NCI-H526 (cell line): ENCODE measurements around the gene SLBP.

ENCODE experiments used
- DNase-seq, 2 experiments: peaks; one replicate each; lab custom pipeline; 2025; lab: John Stamatoyannopoulos, UW

The SLBP gene

DNA sequence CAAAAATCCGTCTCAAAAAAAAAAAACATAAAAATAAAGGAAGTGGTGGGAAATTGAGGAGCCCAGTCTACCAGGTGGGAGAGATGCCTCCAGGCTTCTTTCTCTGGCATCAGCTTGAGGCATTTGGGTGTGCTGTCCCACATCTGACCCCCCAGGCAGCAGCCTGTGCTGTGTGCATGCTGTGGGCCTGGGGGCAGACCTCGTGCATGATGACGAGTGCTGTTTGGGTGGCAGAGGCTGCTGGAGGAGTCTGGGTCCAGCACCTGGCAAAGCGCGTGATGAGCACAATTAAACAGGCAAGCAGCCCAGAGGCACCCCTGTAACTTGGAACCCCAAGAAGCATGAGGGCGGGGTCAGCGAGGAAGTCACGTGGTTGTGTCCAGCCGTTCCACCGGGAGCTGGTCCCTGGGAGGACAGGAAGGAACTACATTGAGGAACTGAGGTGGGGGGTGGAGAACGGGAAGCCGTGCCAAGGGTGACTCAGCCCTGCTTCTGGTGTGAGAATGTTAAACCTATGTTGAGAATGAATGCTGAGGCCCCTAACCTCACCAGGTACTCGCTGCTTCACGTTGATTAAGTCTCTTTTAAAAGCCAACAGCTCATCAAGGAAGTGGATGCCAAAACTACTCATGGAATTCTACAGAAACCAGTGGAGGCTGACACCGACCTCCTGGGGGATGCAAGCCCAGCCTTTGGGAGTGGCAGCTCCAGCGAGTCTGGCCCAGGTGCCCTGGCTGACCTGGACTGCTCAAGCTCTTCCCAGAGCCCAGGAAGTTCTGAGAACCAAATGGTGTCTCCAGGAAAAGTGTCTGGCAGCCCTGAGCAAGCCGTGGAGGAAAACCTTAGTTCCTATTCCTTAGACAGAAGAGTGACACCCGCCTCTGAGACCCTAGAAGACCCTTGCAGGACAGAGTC, 15.3 kb upstream of the SLBP start:
- no peak for DNase-seq

DNA sequence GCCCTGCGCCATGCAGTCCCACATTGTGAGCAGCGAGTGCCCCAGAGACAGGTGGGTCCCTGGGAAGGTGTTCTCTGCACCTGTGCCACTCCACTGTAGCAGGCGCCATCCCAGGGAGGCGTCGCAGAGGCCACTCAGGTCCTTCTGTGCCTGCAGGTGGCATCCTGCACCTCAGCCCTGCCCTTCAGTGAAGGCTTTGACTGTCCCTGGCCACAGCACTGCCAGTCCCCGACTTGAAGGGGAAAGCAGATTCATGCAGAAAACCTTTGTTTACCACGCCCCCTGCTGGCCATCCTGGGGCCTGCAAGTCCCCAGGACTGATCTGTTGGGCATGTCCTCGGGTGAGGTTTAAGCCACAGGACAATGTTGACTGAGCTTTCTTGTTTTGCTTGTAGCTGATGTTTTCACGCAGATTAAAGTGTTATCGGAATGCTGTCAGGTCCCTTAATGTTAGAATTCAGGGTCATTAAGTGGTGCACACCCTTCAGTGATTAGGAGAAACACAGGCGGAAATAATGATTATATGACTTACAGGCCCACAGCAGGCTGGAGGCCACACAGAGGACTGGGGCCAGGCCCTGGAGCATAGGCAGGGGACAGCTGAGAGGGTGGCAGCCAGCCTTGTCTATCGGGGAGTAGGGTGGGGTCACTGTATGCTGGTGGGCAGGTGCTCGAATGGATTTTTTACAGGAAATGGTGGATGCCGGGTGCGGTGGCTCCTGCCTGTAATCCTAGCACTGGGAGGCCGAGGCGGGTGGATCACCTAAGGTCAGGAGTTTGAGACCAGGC, 14.2 kb upstream of the SLBP start:
- peak; percentile 76 to 89 for DNase-seq

DNA sequence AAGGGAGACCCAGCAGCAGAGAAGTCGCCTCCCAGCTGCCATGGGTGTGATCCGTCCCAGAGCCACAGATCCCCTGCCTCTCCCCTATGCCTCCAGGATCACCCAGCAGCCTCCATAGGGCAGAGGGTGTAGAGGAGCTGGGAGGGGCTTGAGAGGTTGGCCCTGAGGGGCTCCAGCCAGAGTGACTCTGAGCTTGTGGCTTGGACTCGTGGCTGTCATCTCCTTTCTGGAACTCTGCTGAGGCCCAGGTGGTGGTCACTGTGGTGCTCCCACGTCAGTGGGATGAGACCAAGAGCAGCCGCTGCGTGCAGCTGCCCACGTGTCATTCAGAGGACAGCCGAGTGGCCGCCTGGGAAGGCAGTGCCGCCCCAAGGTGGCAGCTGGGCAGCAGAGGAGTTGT, 13.4 kb upstream of the SLBP start:
- no peak for DNase-seq

DNA sequence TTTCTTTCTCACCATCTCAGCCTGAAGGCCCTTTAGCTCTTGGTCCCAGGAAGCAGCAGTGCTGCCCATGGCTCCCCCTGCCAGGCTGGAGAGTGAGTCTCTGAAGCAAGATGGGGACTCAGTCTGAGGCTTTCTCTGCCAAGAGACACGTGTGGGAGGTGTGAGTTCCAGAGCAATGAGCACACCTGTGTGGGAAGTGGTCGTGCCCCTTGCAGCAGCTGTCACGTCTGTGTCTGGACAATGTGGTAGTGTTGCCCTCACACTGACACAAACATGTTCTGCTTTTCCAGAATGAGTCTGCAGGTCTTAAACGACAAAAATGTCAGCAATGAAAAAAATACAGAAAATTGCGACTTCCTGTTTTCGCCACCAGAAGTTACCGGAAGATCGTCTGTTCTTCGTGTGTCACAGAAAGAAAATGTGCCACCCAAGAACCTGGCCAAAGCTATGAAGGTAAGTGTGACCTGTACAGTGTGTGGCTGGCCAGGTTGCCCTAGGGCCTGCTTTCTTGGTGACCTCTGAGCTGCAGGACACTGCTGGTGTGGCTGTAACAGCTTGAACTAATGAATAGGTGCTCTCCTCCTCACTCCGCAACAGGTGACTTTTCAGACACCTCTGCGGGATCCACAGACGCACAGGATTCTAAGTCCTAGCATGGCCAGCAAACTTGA, 11.1 kb upstream of the SLBP start:
- no peak for DNase-seq

DNA sequence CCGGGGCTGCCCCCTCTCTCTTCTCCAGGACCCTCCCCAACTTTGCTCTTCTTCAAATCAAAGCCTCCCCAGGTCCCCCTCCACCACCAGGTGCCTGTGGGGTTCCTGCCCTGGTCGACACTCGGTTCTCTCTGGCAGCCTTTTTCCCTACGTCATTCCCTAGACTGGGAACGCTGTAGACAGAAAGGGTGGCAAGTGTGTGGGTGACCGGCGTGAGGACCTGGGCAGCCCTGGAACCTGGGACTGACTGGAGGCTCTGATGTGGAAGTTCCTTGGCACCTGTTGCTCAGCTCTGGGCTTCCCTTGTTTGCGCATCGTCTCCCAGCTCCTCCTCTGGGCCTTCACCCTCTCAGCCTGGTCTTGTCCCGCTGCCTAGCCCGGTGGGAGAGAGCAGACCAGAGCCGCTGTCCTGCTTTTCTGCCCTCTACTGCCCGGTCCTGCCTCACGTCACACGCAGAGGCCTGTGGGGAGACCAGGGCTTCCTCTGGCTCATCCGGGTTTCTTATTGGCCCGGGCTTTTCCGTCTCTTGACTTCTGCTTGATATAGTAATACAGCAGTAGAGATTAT, 10.5 kb upstream of the SLBP start:
- no peak for DNase-seq

DNA sequence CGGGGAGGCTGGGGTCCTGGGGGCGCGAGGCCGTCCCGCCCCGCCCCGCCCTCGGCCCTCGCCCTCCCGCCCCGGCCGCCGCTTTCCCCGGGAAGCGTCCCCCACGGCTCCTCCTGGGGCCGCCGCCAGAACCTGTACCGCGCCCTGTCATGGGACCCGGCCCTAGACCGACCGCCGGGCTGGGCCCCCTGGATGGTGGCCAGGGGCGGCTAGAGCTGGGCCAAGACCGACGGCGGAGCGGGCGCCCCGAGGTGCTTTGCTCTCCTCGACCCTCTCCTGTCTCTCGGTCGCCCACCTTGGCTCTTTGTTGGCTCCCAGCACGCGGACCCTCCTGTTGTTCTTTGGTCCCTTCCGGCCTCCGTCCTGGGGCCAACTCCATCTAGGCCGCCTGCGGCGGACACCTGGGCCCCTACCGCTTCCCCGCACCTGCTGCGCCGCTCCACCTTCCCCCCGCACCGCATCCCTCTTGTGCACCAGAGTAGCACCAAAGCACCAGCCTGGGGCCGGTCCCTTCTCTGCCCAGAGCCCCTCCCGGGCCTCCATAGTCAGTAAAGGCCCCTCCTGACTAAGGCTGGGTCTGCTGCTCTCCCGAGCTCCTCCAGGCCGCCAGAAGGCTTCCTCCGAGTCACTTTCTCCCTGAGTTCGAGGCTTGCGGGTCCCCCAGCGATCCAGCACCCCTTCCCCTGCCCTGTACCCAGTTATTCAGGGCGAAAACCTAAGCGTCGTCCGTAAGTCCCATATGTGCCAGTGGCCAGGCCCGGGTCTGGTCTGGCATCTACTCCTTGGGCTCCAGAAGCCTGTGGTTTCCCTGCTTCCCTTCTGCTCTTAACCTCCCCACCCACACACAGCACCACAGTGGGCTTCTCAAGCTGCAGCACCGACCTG, 9.8 kb upstream of the SLBP start:
- peak in 1 of 2 experiments; percentile 26 for DNase-seq

DNA sequence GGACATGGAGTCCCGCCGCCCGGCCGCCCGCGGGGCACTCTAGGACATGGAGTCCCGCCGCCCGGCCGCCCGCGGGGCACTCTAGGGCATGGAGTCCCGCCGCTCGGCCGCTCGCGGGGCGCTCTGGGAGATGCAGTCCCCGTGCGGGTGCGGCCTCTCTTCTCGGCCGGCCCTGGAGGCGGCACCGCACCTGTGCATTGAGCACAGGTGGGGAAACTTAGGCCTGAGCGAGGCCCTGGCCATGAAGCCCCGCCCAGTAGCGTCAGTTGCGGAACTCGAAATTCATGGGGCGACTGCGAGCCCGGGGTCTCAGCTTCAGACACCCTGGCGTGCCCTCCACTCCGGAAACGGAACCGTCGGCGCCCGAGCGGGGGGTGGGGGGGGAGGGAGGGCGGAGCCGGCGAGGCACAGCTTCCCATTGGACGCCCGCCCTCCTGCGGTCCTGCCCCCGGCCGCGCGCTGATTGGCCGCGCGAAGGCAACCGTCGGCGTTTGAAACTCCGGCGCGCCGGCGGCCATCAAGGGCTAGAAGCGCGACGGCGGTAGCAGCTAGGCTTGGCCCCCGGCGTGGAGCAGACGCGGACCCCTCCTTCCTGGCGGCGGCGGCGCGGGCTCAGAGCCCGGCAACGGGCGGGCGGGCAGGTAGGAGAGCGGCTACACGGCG, 9.0 kb upstream of the SLBP start, which contains the start of the genes TACC3 and TMEM129:
TSS of gene TACC3 (plus strand) at position 519 of the 663 bp plus-strand sequence. CDS start 1,901 bp downstream, outside the sequence.
TSS of gene TMEM129 (minus strand) at position 321 of the 663 bp plus-strand sequence. CDS start 486 bp downstream, outside the sequence.
- peak; percentile 97 to 99 for DNase-seq

DNA sequence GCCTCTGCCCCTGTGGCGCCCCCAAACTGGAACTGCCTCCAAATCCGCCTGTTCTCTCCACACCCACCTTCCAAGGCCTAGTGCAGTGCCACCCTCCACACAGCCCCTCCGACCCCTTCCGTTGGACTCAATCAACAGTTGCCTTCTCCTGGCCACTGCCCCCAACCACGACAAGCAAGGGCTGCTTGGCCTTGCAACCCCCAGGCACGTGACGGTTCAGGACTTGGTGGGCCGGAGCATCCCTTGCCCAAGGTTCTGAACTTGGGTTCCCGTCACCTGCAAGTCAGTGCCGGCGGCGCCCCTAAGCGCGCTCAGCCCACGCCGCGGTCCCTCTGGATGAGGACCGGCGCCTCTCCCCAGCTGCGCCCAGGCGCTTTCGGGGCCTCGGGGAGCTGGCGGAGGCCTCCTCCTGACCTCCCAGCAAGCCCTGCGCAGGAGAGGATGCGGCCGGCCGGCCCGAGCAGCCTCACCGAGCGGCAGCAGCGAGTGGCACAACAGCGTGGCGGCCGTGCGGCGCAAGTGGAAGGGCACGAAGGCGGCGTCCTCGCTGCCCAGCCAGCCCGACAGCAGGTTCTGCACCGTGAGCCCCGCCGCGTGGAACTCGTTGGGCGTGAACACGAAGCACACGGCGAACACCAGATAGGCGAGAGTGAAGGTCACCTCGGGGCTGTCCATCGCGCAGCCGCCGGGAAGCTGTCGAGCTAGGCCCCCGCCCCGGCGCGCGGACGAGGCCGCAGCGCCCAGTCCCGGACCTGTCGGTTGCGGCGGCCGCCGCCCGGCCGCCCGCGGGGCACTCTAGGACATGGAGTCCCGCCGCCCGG, 8.3 kb upstream of the SLBP start:
- DNase-seq: peak in 1 of 2 experiments; percentile 46

DNA sequence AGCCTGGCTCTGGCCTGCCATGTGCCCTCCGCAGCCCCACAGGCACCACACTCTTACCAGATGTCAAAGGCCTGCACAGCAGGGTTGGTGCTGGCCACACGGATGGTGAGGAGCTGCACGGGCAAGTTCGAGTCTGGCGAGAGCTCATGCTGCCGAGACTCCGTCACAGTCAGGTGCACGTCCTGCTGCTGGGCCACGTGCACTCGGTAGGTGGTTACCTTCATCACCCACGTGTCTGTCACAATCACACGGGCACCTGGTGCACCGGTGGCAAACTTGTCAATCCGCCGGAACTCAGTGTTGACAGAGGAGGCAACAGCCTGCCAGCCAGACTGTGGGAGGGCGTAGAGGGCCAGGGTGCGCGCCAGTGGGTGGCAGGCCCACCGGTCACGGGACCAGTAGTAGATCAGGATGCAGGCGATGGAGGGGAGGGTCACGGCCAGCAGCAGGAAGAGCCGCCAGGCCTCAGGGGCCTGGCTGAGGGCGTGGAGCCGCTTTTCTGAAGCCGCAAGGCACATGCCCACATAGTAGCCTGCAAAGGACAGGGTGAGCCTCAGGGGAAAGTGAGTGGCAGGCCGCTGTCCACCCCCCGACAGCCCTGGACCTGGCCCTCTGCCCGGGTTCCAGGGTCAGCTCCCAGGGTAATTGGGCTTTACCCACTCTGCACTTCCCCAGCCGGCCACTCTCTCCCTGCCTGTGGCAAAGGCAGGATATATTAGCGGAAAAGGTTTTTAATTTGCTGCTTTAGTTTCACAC, 6.2 kb upstream of the SLBP start:
- peak in 1 of 2 experiments; percentile 41 for DNase-seq

DNA sequence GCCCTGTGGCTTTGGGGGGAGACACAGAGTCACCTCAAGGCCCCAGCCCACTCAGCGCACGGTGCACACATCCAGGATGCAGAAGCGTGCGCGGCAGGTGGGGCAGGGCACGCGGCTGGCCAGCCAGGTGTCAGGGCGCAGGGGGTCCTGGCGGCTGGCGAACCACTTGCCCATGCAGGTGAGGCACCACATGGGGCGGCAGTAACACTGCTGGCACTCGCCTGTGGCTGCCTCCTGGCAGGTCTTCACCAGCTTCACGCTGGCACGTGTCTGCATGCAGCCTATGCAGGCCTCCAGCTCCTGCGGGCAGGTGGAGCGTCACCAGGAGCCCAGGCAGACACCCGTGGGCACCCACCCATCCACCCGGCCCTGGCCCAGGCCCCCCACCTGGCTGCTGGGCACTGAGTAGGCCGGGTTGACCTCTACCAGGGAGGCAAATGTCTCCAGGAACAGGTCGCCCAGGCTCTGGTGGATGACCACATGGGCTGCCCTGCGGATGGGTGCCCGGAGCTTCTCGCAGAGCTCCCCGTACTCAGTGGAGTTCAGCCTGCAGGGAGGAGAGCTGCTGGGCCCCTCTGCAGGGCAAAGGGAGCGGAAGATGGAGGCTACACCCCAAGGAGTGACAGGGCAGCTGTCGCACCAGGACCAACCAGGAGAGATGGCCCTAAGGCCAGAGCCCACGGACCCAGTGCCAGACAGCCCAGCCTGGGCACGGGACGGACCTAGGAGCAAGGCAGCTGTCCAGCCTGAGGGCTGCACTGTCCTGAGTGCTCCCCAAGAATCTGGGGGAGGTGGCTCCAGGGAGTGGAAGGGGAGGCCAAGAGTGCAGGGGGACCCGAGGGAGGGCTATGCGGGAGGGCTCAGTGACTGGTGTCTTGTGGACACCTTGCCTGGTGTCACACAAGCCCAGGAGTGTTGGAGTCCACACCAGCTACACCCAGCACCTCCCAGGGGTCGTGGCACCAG, 5.3 kb upstream of the SLBP start:
- DNase-seq: no peak

DNA sequence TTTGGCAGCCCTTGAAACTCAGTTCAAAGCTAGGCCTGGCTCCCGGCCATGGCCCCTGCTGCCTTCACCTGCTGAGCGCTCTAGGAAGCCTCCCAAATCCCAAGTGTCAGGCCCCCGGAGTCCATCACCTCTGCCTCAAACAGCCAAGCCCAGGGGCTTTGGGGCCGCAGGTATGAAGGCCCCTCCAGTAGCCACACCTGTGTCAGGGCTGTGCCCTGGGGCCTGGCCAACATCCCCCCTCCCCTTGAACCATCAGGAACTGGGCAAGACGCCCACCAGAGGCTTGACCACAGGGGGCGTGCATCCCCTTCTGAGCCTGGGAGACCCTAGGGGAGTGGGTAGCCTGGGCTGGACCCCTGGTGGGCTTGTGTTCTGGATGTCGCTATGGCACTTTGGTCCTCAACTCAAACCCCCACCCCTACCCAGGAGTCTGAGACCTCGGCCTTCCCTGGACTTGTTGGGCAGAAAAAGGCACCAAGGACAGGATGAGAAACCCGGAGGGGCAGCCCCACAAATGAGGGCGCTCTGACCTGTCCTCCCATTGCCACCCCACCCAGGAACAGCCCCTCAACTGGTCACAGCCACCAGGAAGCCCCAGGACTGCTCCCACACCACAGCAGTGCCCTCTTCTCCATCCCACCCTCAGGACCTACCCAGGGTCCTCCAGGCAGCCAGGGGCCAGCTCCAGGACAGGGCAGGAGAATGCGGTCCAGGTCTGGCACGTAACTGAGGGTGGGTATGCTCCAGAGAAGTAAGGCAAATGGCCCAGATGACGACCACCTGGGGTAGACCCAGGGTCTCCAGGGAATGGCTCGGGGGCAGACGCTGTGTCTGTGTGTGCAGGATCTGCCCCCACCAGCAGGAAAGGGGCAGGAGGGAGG, 4.2 kb upstream of the SLBP start:
- no peak for DNase-seq

DNA sequence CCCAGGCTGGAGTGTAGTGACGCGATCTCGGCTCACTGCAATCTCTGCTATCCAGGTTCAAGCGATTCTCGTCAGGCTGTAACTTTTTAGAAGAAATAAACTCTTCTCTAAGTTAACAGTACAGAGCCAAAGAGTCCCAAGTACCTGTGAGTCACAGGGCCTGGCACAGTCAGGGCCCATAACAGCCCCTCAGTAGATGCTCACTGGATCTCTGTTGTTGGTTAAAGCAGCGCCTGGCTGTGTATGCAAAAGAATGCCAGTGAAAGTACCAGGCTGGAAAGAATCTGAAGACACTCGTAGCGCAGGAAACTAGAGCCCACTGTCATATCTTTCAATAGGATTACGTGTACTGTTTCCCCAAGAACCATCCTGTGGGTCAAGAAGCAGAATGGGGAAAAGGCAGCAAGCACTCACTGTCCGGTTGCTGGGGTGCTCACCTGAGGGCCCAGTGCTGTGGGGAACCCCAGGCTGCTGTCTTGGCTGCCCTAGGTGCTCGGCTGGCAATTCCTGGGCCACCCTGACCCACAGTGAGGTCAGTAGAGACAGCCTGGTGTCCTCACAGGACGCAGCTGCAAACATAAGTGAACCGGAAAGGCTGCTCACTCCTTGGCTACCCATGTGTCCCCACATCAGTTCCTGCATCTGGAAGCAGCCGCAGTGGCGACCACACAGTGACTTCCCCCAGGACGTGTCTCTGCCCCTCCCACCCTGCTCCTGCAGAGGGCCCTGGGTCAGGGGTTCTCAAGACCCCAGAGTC, 3.1 kb upstream of the SLBP start:
- DNase-seq: no peak

DNA sequence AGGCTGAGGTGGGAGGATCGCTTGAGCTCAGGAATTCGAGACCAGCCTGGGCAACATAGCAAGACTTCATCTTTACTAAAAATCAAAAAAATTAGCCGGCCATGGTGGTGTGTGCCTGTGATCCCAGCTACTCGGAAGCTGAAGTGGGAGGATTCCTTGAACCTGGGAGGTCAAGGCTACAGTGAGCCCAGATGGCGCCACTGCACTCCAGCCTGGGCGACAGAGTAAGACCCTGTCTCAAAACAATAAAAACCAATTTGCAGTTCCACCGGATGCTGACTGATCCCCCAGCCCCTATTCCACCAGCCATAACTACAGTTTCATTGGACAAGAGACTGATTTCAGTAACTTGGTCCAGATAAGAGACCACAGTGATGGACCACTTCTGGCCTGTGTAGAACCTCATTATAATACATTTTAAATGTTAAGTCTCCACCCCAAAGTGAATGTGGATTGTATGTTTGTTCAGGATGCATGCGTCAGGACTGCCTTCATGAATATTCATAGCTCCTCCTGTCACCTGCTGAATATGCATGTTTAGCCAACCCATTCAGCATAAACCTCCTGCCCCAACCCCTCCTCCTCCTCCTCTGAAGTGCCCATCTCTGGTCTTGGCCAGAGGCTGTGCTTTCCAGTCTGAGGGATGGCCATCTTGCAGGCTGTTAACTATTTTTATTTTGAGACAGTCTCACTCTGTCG, 2.3 kb upstream of the SLBP start:
- peak; percentile 74 to 79 for DNase-seq

DNA sequence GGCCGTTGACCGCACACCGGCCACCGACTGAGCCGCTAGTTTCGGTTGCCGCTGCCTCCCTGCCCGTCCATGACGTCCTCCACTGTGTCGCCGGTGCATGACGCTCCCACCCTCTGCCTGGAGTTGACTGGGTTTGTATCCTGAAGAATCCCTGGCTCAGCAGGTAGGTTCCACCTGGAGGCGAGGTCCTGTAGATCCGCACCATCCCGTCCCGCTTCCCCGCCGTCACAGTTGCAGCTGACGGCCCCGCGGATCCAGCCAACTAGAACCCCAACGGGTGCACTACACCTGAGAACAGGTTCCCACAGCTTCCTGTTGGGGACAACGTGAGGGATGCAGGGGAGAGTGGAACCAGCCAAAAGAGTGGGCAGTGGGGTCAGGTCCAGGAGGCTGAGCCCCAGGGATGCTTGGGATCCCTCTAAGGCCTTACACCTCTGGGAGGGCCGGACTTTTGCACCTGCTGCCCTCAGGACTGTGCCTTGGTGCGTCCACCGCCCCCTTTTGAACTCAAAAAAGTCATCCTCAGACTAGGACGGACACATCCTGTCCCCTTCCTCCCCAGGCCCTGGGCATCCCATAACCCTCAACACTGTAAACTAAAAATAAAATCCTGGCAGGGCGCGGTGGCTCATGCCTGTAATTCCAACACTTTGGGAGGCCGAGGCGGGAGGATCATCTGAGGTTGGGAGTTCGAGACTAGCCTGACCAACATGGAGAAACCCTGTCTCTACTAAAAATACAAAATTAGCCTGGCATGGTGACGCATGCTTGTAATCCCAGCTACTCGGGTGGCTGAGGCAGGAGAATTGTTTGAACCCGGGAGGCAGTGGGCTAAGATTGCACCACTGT, 1.1 kb upstream of the SLBP start:
- DNase-seq: peak; percentile 45 to 57
